Measurements from ENCODE around the gene GSTO2. TPM values are rescaled to one million over a fixed set of nuclear protein-coding genes. Genes with fewer than 3 reads are reported as not detected.

GSTO2 gene
- total and polyA plus RNA-seq, 10 of the 15 experiments (the other 5 are each of a cell fraction or from before 2014, with no cell fraction given), result 0.16 to 0.86 (median 0.46) TPM

GRCh38 chr10:104325436-104326435, 56.8 kb downstream of the GSTO2 start:
- Histone ChIP-seq H2AFZ (ENCODE audit: control insufficient read depth, low read depth, low read length) (no peak overlapping the region), H3K4me3 (no peak overlapping the region), H3K9me3 (replicated peaks; ENCODE audit: control insufficient read depth, insufficient read depth, low read length) (no peaks in the 10 kb centered on the region), H3K27me3 (replicated peaks in 1 of 2; ENCODE audit: control insufficient read depth in 2 of 2, insufficient read depth in 2 of 2, low read length in 1 of 2) (no peaks in the 10 kb centered on the region), H4K20me1 (ENCODE audit: control insufficient read depth, insufficient read depth) (peaks cover 10% of the 10 kb centered on the region; the same call in 1 of the 2 replicates), H3K9ac (ENCODE audit: control insufficient read depth, insufficient read depth, low read length) (no peak overlapping the region), H3K4me1 (ENCODE audit: control insufficient read depth, insufficient read depth, low read length) (peaks cover 38% of the 10 kb centered on the region), H3K27ac (ENCODE audit: control insufficient read depth, insufficient read depth) (no peak overlapping the region), H3K36me3 (ENCODE audit: control insufficient read depth in 2 of 2, insufficient read depth in 2 of 2, low read length in 1 of 2) (peaks cover 0 to 7% of the 10 kb centered on the region in 2 experiments; a peak in 2 of 4 replicates), H3K4me2 (ENCODE audit: control insufficient read depth, insufficient read depth) (no peak overlapping the region), H3K79me2 (ENCODE audit: control insufficient read depth, insufficient read depth, low read length) (peaks cover 46% of the 10 kb centered on the region)
- no peak for DNase-seq (ENCODE audit: low read depth, low spot score)
- ATAC-seq, result no peak
- in situ Hi-C loops (cut with MboI), result no loop called here
- WGBS (ENCODE audit: insufficient coverage, insufficient replicate concordance, low lambda C conversion rate, missing lambda C conversion rate), result 86% methylated on average over 28 of the region's 28 CpGs
- FAIRE-seq, result no peak
- BruUV-seq (replicated peaks), result no TSS peak
- POLR2A ChIA-PET, result no interaction called here
- CTCF ChIA-PET, result interaction anchor here (1.3 to 2.3 kb wide), 3 partner anchors 9 to 25 kb away, joined by 3 to 7 read pairs (median 5); no protein-coding TSS in a partner anchor
- RAD21 ChIA-PET (ENCODE audit: unreplicated experiment), result no interaction called here
- SMC1A ChIA-PET (ENCODE audit: uncharacterized antibody, unreplicated experiment), result interaction anchor here (0.6 to 2.0 kb wide), 2 partner anchors 11 to 12 kb away, joined by 4 to 7 read pairs; partner anchors contain the start of gene ITPRIP
- intact Hi-C loops (cut with micrococcal nuclease; ENCODE audit: unreplicated experiment), result no loop called here
- TF ChIP-seq SKIL (IDR thresholded peaks at IDR 0.05; ENCODE audit: low read depth, poor library complexity, severe bottlenecking) (no peak), POU2F2 (IDR thresholded peaks at IDR 0.05; ENCODE audit: borderline replicate concordance, low read depth, low read length) (no peak), PRDM15 (CRISPR knock-in tag; IDR thresholded peaks at IDR 0.05) (no peak), IKZF1 (conservative IDR thresholded peaks at IDR 0.05) (no peak), HCFC1 (IDR thresholded peaks at IDR 0.05; ENCODE audit: low read length) (no peak), SIN3A (IDR thresholded peaks at IDR 0.05; ENCODE audit: low read depth, low read length) (no peak), JUNB (IDR thresholded peaks at IDR 0.05) (no peak), CUX1 (IDR thresholded peaks at IDR 0.05; ENCODE audit: insufficient replicate concordance, low read depth, low read length) (no peak), ELK1 (IDR thresholded peaks at IDR 0.05; ENCODE audit: low read depth, low read length) (no peak)

All from GM12878 (cell line).